Heart left ventricle (tissue), 13 donors: ENCODE data around the gene CD207.

Source experiments
- CTCF ChIP-seq, 12 donors: fragments of 200-600 bp; sonication (generic) in 4 of 12; IDR thresholded peaks; one replicate each; pipeline versions ENCODE4 v1.5.0 to v1.8.0; 2018 to 2022; ENCODE audit warnings: antibody characterized with exemption in 12 of 12, mild to moderate bottlenecking in 5 of 12
- POLR2A ChIP-seq, 2 donors: fragments of 450-650 bp; IDR thresholded peaks; one replicate each; pipeline ENCODE4 v1.6.1; 2017; ENCODE audit warnings: antibody characterized with exemption in 2 of 2, mild to moderate bottlenecking in 2 of 2, moderate library complexity in 2 of 2
- donor health status: ischemic (EF 13 %, LVEDD 7.1; RV severe dilation, severe dysfunction).
- donor health status: DM: no; HTN: yes; CAD: no.
- donor health status: DM: no; HTN: no; CAD: no.
- donor health status: ischemic (EF 25% LVEDD 6.9; RV normal size, moderate dysfunction).
- donor health status: ischemic (EF 25% LVEDD 5.7; RV mildly dilated, moderate dysfunction).
- donor health status: ischemic (EF 35%, LVEDD 5.7; RV mildly dilated, moderate dysfunction).
- donor health status: nonischemic (EF 11% LVEDD 7.7; RV severe dilation, severe dysfunction).
- donor health status: DM: yes; HTN: yes; CAD: no.
- donor health status: PGD.
- donor health status: ischemic (EF 29% LVEDD 5.4; RV normal size, mild dysfunction).
- donor health status: nonischemic (EF 23%, LVEDD 6.1; RV moderate dilation, normal function).

- no peak for TF ChIP-seq CTCF (IDR thresholded peaks at IDR 0.05)
- no peak for TF ChIP-seq POLR2A (IDR thresholded peaks at IDR 0.05)
These were observed 3.8 kb downstream of the CD207 start for GRCh38 chr2:70831861-70832260.
